Right atrium auricular region (tissue), 2 donors: Measurements from ENCODE around the gene PTGIS. TPM values are rescaled to one million over a fixed set of nuclear protein-coding genes. Genes with fewer than 3 reads are reported as not detected.

Source experiments
- DNase-seq: peaks from one replicate; pipeline ENCODE4 v3.0.0-alpha.2; 2019; ENCODE audit warnings: low spot score
- H3K27ac ChIP-seq, 2 donors: fragments of 200-600 bp; sonication (generic); 1 replicate in 1 of 2; 2 replicates in 1 of 2; pipeline ENCODE4 v1.5.1; 2016 to 2019
- H3K27me3 ChIP-seq, 2 donors: fragments of 200-600 bp; sonication (generic); one replicate each; pipeline versions ENCODE4 v1.5.1 to v1.6.0; 2017 to 2019
- H3K36me3 ChIP-seq: fragments of 200-600 bp; sonication (generic); one replicate; pipeline ENCODE4 v1.5.1; 2016
- H3K4me1 ChIP-seq, 2 donors: fragments of 200-600 bp; sonication (generic); one replicate each; pipeline versions ENCODE4 v1.5.1 to v1.6.0; 2017 to 2019
- H3K4me3 ChIP-seq, 2 donors: fragments of 200-600 bp; sonication (generic); 1 replicate in 1 of 2; 2 replicates in 1 of 2; pipeline ENCODE4 v1.5.1; 2017 to 2019; ENCODE audit warnings: mild to moderate bottlenecking in 1 of 2, moderate library complexity in 1 of 2
- H3K9me3 ChIP-seq, 2 donors: fragments of 200-600 bp; sonication (generic); one replicate each; pipeline ENCODE4 v1.5.1; 2019
- total RNA-seq, 2 donors: library from RNA; depleted of rRNA; stranded (reverse); fragments of >200 nt; gene quantifications; one replicate each; pipeline ENCODE4 v1.1.0, GENCODE V29; 2016
- TF ChIP-seq, protein P1 (sequence below), 2 donors: fragments of 200-600 bp; sonication (generic); IDR thresholded peaks; one replicate each; pipeline ENCODE4 v1.5.1; 2019; ENCODE audit warnings: antibody characterized with exemption in 2 of 2

The PTGIS gene
- total RNA-seq, 2 donors from 2014 or later = 59.8 to 169 TPM

DNA sequence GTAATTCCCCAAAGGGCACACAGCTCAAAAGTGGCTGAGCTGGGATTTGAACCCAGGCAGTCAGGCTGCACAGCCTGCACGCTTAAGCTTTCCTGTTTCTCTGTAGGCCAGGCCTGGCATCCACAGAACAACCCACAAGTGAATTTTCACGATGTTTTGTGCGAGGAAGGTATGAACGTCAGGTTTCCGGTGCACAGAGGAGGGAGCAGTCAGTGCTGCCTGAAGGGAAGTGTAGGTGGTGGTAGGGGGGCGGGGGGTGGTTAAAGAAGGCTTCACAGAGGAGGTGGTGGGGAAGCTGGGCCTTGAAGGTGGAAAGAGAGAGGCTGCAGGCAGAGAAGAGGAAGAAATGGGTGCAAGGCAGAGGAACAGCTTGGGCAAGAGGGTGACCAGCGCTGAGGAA, 99.5 kb downstream of the PTGIS start:
- H3K9me3 ChIP-seq = no peaks in the 10 kb centered on the region
- TF ChIP-seq, protein P1, sequence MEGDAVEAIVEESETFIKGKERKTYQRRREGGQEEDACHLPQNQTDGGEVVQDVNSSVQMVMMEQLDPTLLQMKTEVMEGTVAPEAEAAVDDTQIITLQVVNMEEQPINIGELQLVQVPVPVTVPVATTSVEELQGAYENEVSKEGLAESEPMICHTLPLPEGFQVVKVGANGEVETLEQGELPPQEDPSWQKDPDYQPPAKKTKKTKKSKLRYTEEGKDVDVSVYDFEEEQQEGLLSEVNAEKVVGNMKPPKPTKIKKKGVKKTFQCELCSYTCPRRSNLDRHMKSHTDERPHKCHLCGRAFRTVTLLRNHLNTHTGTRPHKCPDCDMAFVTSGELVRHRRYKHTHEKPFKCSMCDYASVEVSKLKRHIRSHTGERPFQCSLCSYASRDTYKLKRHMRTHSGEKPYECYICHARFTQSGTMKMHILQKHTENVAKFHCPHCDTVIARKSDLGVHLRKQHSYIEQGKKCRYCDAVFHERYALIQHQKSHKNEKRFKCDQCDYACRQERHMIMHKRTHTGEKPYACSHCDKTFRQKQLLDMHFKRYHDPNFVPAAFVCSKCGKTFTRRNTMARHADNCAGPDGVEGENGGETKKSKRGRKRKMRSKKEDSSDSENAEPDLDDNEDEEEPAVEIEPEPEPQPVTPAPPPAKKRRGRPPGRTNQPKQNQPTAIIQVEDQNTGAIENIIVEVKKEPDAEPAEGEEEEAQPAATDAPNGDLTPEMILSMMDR (IDR thresholded peaks at IDR 0.05) = no peak
- H3K27ac ChIP-seq = no peak overlapping the region
- no peak for DNase-seq
- no peak overlapping the region for H3K4me3 ChIP-seq
- H3K4me1 ChIP-seq = no peaks in the 10 kb centered on the region
- H3K27me3 ChIP-seq = no peaks in the 10 kb centered on the region
- H3K36me3 ChIP-seq = no peaks in the 10 kb centered on the region

DNA sequence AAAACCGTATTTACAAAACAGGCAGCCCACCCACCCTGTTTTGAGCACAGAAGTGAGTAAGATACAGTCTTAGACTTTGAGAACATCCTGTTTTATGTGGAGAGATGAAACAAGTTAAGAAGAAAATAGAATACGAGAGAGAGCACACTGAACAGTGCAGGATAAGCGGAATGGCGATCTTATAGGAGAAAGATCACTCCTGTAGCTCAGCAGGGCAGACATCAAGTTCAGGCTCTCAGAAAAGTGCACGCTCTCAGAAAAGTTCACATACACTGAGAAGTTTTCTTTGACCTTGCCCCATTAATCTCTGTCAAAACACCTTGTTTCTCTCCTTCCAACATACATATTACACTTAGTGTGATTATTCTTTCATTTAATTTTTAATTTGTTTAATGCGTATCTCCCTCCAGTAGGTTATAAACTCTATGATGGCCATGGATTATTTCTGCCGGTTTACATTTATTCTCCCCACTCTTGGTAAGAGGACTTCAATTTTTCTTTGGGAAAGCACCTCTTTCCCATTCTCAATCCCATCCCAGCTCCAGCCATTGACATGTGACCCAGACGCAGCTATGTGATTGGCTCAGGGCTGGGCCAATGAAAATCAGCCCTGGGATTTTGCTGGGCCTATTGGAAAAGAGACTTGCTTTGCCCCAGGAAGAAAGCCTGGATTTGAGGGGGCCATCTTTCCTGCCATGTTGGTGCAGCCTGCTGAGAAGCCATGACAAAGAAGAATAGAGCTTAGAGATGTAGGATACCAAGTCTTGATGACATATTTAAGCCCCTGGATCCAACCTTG, 101.6 kb downstream of the PTGIS start:
- Histone ChIP-seq H3K27me3 (no peaks in the 10 kb centered on the region), H3K9me3 (no peaks in the 10 kb centered on the region), H3K4me1 (no peaks in the 10 kb centered on the region), H3K36me3 (no peaks in the 10 kb centered on the region), H3K4me3 (no peak overlapping the region), H3K27ac (no peak overlapping the region)
- TF ChIP-seq, protein P1 (IDR thresholded peaks at IDR 0.05) = no peak
- no peak for DNase-seq

DNA sequence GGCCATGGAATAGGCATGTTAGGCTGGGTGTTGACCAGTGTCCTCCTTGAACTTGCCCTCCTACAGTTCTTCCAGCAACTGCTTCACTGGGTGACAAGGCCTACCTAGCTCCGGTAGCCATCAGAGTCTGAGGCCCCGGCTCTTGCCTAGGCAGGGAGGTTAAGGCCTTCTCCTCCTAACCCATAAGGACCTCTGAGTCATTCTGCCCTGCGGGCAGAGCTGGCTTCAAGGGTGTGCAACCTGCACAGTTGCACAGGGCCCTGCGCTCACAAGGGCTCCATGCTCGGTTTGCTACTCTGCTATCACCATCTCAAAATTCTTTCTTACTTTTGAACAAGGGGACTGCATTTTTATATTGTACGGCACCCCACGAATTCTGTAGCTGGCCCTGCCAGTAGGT, 103.4 kb downstream of the PTGIS start:
- no peak for DNase-seq
- Histone ChIP-seq H3K9me3 (no peaks in the 10 kb centered on the region), H3K36me3 (no peaks in the 10 kb centered on the region), H3K4me3 (no peak overlapping the region), H3K27ac (no peak overlapping the region), H3K27me3 (no peaks in the 10 kb centered on the region), H3K4me1 (no peaks in the 10 kb centered on the region)
- TF ChIP-seq, protein P1 (IDR thresholded peaks at IDR 0.05) = no peak

DNA sequence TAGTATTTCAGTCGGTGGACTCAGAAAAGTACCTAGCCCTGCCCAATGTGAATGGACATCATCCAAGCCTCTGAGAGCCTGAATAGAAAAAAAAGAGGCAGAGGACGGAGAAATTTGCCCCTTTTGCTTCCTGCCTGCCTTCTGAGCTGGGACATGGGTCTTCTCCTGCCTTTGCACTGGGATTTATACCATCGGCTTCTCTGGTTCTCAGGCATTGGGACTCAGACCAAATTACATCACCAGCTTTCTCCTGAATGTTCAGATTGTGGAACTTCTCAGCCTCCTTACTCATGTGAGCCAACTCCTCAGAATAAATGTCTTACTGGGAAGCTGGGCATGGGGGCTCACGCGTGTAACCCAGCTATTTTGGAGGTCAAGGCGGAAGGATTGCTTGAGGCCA, 105.3 kb downstream of the PTGIS start:
- TF ChIP-seq, protein P1 (IDR thresholded peaks at IDR 0.05) = no peak
- DNase-seq = no peak
- H3K36me3 ChIP-seq = no peaks in the 10 kb centered on the region
- H3K27ac ChIP-seq = no peak overlapping the region
- no peak overlapping the region for H3K4me3 ChIP-seq
- no peaks in the 10 kb centered on the region for H3K9me3 ChIP-seq
- no peaks in the 10 kb centered on the region for H3K4me1 ChIP-seq
- H3K27me3 ChIP-seq = no peaks in the 10 kb centered on the region

DNA sequence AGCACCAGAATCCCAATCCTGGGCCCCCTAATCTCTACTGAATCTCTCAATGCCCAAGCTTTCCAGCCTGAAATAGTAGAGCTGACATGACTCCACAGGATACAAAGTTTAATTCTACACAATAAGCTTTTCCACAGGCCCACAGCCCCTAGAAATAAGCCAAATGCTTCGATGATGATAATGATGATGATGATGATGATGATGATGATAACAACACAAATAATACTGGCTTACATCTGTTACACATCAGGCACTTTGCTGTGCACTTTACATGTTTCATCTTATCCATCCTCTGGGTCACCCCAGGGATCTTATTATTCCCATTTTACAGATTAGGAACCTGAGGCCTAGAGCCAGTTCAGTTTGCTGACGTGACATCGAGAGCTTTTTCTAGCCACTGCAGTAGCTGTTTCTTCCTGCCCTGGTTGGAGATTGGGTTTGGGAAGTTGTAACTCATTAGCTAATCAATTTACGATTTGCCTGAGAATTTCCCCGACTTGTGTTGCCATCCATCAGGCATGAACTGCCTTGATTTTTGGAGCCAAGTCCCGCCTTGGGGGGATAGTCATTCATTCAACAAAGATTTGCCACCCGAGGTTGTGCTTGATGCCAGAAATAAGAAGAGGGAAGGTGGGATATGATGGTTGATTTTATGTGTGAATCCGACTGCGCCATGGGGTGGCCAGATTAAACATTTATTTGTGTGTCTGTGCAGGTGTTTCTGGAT, 105.9 kb downstream of the PTGIS start:
- Histone ChIP-seq H3K4me3 (no peak overlapping the region), H3K36me3 (no peaks in the 10 kb centered on the region), H3K9me3 (no peaks in the 10 kb centered on the region), H3K27ac (no peak overlapping the region), H3K27me3 (no peaks in the 10 kb centered on the region), H3K4me1 (no peaks in the 10 kb centered on the region)
- no peak for DNase-seq
- TF ChIP-seq, protein P1 (IDR thresholded peaks at IDR 0.05) = no peak
